Mucosa of descending colon (tissue), 3 donors: Measurements from ENCODE around the gene PDE1A. TPM values are rescaled to one million over a fixed set of nuclear protein-coding genes. Genes with fewer than 3 reads are reported as not detected.

Experiments
- ATAC-seq: fragments of 200-7000 bp; cut with Tn5 transposase; one replicate; pipeline ENCODE4 v1.9.1; 2020; ENCODE audit warnings: mild to moderate bottlenecking, moderate library complexity
- DNase-seq, 3 donors: peaks; one replicate each; pipeline ENCODE4 v3.0.0-alpha.2; 2020
- H3K36me3 ChIP-seq: fragments of 200-600 bp; one replicate; pipeline ENCODE4 v1.8.0; 2021; ENCODE audit warnings: low read depth, mild to moderate bottlenecking
- H3K4me1 ChIP-seq: fragments of 200-600 bp; one replicate; pipeline ENCODE4 v1.8.0; 2021; ENCODE audit warnings: low read depth, mild to moderate bottlenecking
- H3K4me3 ChIP-seq: fragments of 200-600 bp; one replicate; pipeline ENCODE4 v1.8.0; 2021; ENCODE audit warnings: mild to moderate bottlenecking
- H3K9me3 ChIP-seq: fragments of 200-600 bp; one replicate; pipeline ENCODE4 v1.8.0; 2021; ENCODE audit warnings: mild to moderate bottlenecking
- intact Hi-C, 2 donors: fragments of 100-400 bp; cut with DNase I in 1 of 2; cut with micrococcal nuclease in 1 of 2; formaldehyde crosslinking; loops; one replicate each; pipeline versions ENCODE4 v1.11.0 to v1.11.1; 2022; cut with DNase I, micrococcal nuclease
- total RNA-seq, 3 donors: library from RNA; stranded (reverse); fragmentation: NEBNext Ultra II Directional in 2 of 3; extraction: Animal tissue kit (Norgen Biotek cat#: 25700) in 2 of 3; gene quantifications; one replicate each; pipeline versions ENCODE4 v1.2.1 to v1.2.4, GENCODE V29; 2021 to 2023
- TF ChIP-seq, protein P1 (sequence below): fragments of 200-600 bp; IDR thresholded peaks from one replicate; pipeline ENCODE4 v1.8.0; 2022; ENCODE audit warnings: antibody characterized with exemption, mild to moderate bottlenecking
- donor health status: DM: no; HTN: no; CAD: no; lungs with moderate emphysema.
- donor health status: DM: no; HTN: no; CAD: no.
- donor health status: DM: no; HTN: yes; CAD: no.

The PDE1A gene
- total RNA-seq, 3 donors from 2014 or later = 1.1 to 10.8 (median 3.9) TPM

DNA sequence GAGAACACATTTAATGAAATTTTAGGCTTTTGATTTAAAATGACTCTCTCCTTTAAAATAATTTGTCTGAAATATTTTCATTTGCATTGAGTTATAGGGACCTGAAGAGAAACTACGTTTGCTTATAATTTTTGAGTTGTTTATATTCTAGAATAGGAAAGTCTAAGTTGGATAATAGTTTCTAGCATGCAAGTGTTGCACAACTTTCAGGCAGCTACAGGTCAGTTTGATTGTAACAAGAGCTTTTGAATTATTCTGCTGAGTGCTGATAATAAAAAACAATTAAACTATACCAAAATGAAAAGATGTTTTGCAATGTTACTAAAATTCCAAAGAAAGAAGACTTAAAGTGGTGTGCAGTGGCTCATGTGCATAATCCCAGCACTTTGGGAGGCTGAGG lies 71.0 kb downstream of the PDE1A start:
- DNase-seq (no peak), ATAC-seq (no peak)
- H3K9me3 ChIP-seq = no peaks in the 10 kb centered on the region
- TF ChIP-seq, protein P1, sequence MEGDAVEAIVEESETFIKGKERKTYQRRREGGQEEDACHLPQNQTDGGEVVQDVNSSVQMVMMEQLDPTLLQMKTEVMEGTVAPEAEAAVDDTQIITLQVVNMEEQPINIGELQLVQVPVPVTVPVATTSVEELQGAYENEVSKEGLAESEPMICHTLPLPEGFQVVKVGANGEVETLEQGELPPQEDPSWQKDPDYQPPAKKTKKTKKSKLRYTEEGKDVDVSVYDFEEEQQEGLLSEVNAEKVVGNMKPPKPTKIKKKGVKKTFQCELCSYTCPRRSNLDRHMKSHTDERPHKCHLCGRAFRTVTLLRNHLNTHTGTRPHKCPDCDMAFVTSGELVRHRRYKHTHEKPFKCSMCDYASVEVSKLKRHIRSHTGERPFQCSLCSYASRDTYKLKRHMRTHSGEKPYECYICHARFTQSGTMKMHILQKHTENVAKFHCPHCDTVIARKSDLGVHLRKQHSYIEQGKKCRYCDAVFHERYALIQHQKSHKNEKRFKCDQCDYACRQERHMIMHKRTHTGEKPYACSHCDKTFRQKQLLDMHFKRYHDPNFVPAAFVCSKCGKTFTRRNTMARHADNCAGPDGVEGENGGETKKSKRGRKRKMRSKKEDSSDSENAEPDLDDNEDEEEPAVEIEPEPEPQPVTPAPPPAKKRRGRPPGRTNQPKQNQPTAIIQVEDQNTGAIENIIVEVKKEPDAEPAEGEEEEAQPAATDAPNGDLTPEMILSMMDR = no peak
- no peaks in the 10 kb centered on the region for H3K36me3 ChIP-seq
- peaks cover 6% of the 10 kb centered on the region for H3K4me1 ChIP-seq
- no peak overlapping the region for H3K4me3 ChIP-seq
- intact Hi-C loops = no loop called here

DNA sequence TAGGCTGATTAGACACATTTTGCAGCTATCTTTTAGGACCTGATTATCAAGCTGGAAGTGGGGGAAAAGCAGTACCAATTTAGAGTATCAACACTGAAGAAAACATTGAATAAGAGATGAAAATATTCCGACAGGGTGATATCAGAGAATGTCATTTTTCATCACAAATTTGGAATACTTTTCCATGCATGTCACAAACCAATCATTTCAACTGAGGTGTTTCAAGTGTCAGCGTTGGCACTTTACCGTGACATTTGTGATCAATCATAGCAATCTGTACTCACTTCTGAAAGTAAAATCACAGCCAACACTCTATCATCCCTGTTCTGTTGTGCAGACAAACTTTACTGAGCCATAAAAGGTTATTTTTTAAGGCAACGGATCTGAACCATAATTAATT lies 75.4 kb downstream of the PDE1A start:
- no peak overlapping the region for H3K4me3 ChIP-seq
- intact Hi-C loops = no loop called here
- no peaks in the 10 kb centered on the region for H3K36me3 ChIP-seq
- H3K4me1 ChIP-seq = no peaks in the 10 kb centered on the region
- DNase-seq = no peak
- TF ChIP-seq, protein P1 = no peak
- ATAC-seq = no peak
- no peaks in the 10 kb centered on the region for H3K9me3 ChIP-seq

DNA sequence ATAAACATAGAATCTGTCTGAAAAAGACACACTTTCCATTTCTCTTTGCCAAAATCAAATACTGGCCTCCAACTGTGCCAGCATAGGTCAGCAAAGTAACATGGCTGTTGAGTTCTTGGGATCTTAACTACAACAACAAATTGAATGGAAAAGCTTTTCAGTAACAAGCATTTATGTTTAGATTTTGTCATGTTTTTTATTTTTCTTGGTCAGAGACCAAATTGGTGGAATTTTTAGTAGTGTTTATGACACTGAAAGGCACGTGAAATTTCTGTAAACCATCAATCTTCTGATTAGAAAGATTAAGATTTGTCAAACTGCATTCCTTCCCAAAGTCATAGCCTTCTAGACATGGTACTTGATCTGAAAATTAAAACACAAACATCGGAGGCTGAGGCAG lies 77.6 kb downstream of the PDE1A start:
- Histone ChIP-seq H3K4me1 (no peaks in the 10 kb centered on the region), H3K4me3 (no peak overlapping the region), H3K9me3 (no peaks in the 10 kb centered on the region), H3K36me3 (no peaks in the 10 kb centered on the region)
- intact Hi-C loops = no loop called here
- DNase-seq (no peak), ATAC-seq (no peak)
- TF ChIP-seq, protein P1 = no peak

DNA sequence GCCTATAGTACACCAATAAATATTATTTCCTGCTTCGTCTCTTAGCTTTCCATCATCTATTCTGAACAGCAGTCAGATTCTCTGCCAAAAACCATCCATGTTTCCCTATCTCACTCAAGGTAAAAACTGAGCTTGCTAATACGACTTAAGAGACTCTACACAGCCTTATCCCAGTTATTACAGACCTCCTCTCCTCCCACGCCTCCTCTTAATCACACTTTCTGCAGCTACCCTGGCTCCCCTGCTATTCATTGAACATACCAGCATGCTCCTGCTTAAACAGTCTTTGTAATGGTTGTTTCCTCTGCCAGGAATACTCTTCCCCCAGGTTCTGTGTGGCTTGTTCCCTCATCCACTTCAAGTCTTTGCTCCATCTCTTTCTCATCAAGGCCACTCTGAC lies 81.5 kb downstream of the PDE1A start:
- intact Hi-C loops = no loop called here
- no peak for DNase-seq
- H3K4me3 ChIP-seq = no peak overlapping the region
- ATAC-seq = no peak
- H3K4me1 ChIP-seq = no peaks in the 10 kb centered on the region
- TF ChIP-seq, protein P1 = no peak
- no peaks in the 10 kb centered on the region for H3K36me3 ChIP-seq
- H3K9me3 ChIP-seq = no peaks in the 10 kb centered on the region

DNA sequence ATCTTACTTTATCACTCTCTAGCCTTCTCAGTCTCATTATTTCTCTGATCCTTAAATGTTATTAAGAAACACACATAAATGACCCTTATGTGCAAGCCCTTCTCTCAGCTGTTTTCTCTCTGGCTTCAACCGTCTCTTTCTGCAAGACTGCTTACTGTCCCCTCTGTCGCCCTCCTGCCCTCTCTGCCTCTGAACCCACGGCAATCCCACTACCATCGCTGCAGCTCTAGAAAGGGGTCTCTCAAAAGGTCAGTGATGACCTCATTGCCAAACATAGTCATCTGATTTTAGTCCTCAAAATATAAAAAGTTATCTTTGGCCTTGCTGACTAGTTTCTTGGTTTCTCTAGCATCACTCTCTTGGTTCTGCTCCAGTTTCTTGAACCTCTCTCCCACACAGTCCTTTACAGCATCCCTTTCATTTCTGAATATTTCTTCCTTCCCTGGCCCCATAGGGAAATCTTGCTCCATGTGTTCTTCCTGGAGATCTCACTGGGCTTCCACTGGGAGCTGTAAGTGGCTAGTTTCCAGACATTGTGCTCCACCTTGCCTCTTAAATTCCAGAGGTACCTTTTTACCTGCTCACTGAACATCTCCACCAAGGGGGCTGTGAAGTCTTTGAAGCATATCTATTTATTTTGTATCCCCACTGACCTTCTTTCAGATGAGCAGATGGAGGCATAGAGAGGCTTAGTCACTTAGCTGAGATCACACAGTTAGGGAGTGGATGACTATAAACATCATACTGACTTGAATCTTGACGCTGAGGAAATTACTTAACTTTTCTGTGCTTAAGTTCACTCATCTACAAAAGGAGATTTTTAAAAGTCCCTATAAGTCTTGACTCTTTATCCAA lies 96.2 kb downstream of the PDE1A start:
- ATAC-seq = no peak
- intact Hi-C loops = no loop called here

More for the DNA sequence above, 96.2 kb downstream of the PDE1A start:
- TF ChIP-seq, protein P1 = no peak
- Histone ChIP-seq H3K4me3 (no peak overlapping the region), H3K9me3 (no peaks in the 10 kb centered on the region), H3K36me3 (no peaks in the 10 kb centered on the region), H3K4me1 (no peaks in the 10 kb centered on the region)
- no peak for DNase-seq
